UCSD-AML1 (cell line): ENCODE data around the gene VIPR2.

Source experiments
- DNase-seq: peaks from one replicate; lab custom pipeline; 2025; ENCODE audit not compliant: unreplicated experiment; lab: John Stamatoyannopoulos, UW

The VIPR2 gene

DNA sequence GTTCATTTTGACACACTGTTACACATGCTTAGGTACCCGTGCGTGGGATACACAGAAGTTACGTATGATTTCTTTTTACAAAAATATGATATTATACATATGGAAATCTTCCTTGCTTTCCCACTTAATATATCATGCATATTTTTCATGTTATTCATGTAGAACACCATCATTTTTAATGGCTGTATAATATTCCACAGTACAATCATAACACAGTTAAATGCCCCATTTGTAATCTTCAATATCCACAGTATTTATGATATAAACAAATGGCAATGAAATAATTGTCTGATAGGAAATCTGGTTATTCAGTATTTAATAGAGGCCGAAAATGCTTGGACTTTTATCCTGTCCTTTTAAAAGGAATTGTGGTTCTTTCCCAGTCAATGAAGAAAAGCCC is 23.2 kb downstream of the VIPR2 start:
- no peak for DNase-seq

DNA sequence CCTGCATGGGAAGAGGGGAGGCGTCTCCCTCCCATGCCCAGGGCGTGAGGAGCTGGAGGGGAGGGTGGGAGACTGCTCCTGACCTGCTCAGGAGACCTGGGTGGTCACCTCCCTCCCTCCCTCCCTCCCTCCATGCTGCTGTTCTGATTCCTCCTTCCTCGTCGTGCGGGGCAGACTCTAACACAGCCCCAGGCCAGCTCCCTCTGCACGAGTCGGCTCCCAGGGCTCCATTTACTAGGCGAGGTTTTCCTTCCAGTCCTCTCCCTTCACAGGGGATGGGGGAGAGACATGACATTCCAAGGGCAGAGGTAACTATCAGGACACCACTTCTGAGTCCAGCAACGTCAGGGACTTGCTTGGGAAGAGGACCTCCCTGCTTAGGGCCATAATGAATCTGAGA is 23.6 kb downstream of the VIPR2 start:
- no peak for DNase-seq

DNA sequence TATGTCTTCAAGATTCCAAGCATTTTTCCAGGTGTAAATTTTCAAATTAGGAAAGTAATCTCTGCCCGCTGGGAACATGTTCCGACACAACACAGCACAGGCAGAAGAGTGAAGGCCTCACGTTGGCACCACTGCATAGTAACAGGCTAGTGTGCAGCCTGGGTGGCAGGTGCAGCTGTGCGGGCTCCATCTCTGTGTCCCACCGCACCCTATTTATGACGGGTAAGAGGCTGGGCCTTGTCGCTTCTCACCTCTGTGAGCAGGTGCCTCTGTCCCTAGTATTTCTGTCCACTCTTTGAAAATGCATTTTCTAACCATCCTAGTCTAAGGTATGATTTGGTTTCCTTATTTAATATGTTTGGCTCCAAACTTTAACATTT is 24.1 kb downstream of the VIPR2 start:
- DNase-seq, result no peak

DNA sequence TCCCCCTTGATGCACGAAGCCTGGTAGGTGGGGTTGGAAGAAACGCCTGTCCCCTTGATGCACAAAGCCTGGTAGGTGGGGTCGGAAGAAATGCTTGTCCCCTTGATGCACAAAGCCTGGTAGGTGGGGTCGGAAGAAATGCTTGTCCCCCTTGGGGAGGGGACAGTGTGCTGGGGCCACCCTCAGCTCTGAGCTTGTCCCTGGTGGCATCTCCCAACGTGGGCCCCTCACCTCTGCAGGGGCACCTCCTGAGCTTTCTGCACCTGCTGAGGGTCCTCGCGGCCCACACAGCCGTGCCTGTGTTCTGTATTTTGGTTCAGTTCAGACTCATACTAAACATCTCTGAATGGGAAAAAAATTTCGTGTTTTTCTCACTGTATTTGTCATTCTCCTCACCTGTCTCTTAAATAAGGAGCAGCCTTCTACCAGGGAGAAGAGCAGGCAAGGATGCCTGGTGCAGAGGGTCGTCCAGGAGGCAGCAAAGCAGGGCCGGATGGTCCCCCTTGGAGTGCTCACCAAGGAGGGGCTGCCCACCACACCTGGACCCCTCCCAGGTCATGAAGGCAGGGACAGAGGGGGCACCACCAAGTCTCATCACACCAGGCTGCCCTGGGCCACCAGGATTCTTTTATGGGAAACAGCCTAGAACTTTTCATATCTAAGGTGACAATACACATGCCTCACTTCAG is 24.7 kb downstream of the VIPR2 start:
- no peak for DNase-seq

DNA sequence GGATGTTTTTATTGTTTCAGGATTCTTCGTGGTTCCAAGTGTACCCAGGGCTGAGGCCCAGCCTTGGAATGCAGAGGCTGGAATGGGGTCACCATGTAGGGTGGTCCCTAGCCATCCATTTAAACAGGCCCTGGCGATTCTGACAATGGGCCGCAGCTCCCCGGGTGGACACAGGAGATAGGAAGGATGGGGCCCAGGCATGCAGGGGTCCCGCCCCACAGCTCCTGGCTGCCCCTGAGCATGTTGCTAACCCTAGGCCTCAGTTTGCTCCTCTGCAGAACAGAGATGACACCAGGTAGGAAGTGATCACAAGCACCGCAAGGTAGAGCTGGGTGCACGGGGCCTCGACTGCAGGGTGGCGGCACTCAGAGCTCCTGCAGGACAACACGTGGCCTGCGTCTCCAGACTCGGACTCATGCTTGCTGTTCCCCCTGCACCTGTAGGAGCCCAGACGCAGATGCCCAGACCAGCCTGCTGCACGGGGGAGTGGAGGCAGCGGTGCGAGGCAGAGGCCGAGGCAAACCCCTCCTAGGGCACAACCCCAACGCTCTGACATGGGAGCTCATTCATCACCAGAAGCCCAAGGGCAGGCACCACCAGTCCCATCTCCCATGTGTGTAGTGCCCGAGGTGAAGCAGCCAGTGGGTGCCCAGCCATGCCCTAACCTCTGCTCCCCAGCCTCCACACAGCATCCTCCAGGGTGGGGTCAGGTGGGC is 25.5 kb downstream of the VIPR2 start:
- no peak for DNase-seq

DNA sequence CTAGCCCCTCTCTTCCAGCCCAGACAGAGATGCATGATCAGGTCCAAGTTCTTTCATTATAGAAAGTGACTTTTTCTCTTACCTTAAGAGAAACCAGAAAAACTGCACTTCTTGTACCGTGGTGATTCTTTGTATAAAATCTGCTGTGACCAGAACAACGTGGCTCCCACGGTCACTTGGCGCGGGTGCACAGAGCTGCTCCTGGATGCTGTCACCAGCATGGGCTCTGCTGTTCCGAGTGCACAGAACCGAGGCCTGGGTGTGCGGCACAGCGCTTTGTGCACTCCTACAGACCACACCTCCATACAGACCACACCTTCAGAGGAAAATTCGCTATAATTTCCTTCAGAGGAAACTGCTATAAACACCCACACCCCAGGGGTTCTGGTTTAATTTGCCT is 26.0 kb downstream of the VIPR2 start:
- DNase-seq, result no peak

DNA sequence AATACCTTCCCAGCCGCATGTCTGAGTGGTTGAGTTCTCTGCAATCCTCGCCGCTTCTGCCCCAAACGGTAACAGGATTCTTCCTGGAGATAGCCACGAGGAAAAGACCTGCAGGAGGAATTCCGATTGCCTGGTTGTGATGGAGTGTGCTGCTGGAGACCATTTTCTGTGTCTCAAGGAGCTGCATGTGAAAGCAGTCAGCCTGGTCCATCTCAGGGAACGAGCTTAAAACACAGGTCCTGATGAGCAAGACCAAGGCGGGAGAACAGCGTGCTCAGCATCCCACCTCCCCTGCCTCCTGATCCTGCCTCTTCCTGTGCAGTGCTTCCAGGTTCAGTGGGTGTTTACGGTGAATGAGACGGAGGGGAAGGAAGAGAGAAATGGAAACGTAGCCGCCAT is 26.5 kb downstream of the VIPR2 start:
- DNase-seq, result no peak

DNA sequence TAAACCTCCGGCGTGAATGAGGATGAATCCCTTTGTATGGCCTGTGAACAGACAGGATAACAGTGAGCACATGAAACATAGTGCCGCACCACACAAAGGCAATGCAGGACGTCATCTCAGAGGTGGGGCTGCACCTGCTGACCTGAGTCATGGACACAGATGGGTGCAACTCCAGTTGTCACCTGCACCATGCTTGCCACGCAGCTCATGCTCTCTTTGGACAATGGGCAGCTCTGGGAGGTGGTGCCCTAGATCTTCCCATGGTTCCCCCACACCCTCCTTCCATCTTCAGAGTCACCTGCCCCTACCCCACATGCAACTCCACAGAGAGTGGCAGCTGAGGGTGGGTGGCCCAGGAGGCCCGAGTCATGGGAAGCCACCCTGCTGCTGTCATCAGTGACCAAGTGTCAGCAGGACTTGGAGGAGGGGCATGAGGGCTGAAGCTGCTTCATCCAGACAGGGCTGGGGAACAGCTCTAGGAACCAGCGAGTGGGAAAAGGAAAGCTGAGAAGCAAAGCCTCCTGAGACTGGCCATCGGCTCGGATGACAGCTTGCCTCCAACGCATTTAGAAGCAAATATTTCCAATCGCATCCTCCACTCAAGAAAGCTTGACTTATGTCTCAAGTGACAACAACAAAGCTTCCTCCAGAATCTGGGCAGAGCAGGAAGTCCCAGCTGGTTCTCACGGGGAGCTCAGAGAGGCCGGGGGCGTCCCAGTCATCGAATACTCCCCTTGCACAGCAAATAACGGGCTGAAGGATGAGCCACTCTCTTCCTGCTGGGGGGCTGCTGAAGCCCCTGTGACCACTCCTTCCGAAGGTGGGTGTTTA is 27.1 kb downstream of the VIPR2 start:
- DNase-seq, result no peak

DNA sequence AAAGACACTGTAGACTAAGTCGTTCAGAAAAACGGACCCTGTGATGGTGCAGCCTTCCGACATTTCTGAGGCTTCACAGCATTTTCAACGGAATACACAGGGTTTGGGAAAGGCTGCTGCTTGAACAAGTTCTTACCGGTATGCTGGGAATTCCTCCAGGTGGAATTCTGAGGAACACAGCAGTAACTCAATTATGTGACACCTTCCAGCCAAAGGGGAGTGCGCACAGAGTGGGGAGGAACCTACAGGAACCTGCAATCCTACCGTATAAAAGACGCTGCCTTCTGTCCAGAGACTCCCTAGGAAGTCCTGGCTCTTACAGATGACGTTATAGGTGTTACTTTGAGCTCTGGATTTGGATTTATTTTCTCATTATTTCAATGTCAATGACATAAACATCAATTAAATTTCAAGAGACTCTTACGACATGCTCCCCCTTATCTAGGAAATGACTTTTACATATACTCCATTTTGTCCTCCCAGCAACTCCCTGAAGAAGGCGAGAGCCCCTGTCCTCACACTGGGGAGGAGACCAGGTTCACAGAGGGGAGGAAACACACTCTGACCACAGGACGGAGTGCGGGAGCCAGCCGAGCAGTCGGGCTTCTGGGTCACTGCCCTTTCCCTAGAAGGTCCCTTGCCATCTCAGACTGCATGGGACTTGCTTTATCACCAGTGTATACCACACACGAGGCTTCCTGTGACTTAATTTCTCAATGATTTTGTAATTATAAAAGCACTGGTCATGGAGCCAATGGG is 27.9 kb downstream of the VIPR2 start:
- no peak for DNase-seq

DNA sequence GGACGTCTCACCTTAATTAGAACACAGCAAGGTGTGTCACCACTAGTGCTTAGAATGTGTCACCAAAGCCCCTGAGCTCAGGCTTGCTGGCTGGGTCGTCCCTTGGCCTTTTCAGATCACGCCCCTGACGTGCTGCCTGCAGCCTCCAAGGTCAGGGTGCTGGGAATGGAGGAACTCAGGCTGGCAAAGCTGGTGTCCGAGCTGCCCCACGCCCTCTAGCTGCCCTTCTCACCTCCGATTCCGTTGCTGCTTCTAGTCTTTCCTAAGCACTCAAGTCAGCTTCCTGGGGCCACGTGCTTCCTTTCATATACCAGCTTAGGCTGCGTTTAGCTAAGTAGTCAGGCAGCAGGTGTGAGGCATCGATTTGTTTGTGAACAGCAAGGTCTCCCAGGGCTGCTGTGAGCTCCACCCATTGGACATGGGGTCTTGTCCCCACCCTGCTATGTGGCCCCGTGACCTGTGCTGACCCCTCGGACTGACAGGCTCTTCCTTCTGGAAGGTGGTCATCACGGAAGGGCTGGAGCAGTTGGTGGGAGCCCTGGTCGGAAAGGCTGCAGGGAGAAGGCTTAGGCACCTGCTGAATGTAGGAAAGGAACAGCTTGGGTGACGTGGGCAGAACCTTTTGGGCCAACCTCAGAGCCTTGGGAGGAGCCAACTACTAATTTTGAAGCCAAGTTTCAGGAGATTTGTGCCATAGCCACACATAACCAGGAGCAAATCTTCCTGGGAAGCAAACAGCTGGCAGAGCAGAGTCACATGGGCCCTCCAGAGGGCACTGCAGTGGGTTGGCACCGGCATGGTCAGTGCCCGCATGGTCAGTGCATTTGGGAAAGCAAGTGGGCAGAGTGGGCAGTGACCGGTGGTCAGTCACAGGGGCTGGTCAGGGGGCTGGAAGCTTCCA is 28.8 kb downstream of the VIPR2 start:
- DNase-seq, result no peak

DNA sequence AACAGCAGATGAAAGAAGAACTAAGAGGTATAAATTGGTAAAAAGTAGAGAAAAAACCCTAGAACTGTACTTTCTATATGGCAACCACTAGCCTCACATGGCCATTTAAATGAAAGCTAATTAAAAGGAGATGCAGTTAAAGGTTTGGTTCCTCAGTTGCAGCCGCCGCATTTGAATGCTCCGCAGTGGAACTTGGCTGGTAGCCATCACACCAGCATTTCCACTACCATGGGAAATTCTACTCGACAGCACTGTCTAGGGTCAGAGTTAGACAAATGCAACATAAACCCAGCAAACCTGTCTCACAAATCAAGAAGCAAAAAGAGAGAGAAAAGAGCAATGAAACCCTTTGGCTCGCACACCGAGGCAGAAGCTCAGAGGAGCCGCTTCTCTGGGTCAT is 29.7 kb downstream of the VIPR2 start:
- no peak for DNase-seq

DNA sequence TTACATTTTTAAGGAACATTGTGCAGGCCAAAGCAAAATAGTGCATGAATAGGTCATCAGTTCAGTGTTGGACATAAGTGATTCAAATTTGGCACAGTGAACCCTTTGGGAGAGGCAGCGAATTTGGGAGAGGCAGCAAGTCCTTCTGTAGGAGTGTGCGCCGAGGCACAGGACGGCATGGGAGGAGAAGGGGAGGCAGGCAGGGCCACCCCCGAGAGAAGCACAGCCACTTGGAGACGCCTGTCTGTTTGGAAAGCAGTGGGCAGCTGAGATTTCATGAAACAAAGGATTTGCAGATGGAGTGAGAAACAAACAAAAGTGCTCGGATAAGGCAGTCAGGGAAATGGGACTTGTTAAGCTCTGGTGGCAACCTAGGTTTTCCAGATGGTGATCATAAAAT is 30.6 kb downstream of the VIPR2 start:
- DNase-seq, result no peak

DNA sequence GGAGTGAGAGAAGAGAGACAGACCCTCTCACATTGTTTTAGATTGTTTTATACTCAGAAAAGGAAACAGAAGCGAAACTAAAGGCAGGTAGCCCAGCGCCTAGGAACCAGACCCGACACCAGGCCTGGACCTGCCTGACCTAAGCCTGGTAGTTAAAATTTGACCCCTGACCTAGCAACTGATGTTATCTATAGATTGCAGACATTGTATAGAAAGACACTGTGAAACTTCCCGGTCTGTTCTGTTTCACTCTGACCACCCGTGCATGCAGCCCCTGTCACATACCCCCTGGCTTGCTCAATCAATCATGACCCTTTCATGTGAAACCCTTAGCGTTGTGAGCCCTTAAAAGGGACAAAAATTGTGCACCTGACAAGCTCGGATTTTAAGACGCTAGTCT is 31.6 kb downstream of the VIPR2 start:
- no peak for DNase-seq

DNA sequence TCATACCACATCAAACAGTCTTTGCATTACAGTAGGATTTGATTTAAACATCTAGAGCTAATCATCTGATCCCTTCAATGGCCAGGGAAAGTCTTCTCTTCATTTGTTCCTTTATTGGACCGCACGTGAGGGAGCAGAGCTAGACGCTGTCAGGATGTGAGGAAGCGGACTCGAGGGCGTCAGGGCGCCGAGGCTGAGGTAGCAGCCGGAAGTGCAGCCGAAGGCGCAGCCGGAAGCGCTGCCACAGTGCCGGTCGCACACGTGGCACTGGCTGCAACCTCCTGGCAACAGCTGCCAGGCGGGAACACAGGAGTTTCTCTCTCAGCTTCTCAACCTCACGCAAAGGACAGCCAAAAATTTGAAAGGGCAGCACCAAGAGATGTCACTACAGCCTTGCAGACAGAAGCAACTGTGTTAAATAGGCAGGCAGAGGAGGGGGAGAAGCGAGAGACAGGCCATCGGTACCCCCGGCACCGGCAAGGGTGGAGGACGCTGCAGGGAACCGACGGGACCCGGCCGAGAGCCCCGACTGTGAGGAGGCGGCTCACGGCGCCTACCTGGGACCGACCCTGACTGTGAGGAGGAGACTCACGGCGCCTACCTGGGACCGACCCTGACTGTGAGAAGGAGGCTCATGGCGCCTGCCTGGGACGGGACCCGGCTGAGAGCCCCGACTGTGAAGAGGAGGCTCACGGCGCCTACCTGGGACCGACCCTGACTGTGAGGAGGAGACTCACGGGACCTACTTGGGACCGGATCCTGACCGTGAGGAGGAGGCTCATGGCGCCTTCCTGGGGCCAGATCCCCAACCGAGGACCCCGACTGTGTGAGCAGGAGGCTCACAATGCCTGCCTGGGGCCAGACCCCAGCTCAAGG is 32.3 kb downstream of the VIPR2 start:
- no peak for DNase-seq

DNA sequence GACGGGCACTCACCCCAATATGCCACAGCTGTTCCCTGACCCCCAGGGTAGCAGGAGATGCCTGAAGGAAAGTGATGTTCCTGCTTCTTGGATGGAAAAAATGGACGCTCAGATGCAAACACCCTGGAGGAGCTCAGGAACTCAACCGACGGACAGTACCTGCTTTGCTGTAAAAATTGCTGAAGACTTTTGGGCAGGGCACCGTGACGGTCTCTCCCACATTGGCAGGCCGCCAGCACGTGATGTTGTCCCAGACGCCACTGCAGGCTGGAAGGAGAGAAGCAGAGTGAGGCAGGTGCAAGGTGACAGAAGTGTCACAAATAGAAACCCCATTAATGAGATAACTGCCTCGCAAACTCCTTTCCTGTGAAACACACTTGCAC is 35.0 kb downstream of the VIPR2 start:
- no peak for DNase-seq

DNA sequence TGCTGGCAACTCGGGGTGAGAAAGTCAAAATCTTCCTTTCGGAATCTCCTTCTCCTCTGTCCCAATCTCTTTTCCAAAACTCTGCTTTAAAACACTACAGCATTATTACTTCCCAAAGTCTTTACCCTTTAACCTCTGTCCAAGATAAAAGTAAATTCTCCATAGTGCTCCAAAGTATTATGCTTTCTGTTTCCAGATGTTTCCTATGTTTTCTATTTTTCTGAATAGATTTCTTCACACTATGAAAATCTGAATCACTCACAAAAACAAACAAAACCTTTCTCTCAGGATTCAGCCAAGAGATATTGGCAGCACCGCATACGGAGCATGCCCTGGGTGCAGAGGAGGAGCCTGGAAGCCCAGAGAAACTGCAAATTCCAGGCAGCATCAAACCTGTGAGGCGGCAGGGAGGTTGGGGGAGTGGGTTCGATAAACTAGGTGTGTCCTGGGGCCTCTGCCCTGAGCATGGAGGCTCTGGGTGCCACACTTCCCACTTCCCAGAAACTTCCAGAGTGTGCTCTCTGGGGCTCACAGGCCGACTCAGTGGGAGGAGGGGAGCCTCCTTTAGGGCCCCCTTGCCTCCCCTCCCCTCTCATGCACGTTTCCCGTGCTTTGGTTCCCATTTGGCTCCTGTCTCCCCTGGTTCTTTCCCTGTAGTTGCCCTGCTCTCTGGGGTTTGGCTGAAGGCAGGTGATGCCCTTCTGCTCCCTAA is 35.6 kb downstream of the VIPR2 start:
- no peak for DNase-seq

DNA sequence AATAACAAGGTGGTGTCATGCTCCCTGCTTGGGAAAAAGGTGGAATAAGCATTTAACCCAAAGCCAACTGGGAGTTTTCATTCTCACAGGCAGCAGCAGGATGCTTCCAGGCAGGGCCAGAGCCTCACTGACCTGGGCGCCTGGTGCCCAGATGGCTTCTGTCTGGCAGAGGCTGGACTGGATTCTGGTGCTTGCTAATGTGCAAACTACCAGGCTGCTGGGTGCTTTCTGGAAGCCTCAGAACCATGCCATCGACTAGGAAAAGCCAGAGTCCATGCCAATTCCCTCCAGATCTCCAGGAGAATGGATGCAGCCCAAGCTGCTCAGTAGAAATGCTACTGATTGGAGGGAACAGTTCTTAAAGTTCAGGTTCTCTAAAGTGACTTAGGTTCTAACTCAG is 36.2 kb downstream of the VIPR2 start:
- no peak for DNase-seq

DNA sequence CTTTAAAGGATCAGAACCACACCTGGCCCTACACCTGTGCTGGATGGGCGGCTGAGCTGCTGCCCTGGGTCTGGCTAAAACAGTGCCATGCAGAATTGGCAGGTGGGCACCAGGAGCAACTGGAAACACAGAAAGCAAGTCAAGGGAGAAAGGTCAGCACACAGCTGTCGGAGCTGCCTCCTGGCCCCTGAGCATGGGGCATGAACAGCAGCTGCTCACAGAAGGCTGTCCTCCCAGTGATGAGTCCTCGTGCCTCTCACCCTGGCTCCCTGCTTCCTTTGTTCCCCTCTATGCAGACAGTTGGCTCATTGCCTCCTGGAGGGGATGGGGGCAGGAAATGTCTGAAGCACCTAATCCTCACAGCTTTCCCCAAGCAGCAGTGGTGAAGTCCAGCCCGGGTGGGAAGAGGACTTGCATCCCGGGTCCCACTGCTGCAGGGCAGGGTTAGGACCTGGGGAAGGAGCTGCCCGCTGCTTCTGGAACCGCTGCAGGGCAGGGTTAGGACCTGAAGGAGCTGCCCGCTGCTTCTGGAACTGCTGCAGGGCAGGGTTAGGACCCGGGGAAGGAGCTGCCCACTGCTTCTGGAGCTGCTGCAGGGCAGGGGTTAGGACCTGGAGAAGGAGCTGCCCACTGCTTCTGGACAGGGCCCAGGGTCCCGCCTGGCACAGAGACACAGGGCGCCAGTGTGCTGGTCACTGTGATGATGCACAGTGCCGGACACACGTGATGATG is 37.3 kb downstream of the VIPR2 start:
- DNase-seq, result no peak
